ENCODE results near the gene IKZF4. TPM values are rescaled to one million over a fixed set of nuclear protein-coding genes. Genes with fewer than 3 reads are reported as not detected.
"Not testable (repeated sequence)": the region's sequence is repeated elsewhere in the genome, so short reads cannot be mapped to it uniquely, and the experiment has no call there.

IKZF4 gene
- polyA plus RNA-seq, 1 experiment: 3.9 TPM

DNA sequence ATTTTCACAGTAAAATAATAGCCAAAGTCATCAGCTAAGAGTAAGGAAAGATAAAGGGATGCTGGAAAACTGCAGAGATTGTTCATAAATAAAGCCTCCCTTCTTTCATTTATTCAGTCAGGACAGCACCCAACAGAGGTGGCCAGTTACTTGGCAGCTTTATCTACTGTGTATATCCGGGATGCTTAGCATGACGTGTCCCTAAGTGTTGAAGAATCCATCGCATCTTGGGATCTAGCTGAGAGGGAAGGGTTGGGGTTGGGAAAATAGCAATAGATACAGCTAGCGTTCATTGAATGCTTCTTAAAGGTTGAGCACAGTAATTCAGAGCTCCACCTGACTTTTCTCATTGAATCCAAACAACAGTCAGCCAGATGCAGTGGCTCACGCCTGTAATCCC lies 53.6 kb downstream of the IKZF4 start:
- no peak for DNase-seq (ENCODE audit: low read depth, low spot score)
- ChIA-PET CTCF (interaction anchor here (0.6 to 1.1 kb wide), 2 partner anchors 27 to 140 kb away, joined by 5 read pairs; no protein-coding TSS in a partner anchor), POLR2A (interaction anchor here (0.6 to 1.0 kb wide), 2 partner anchors 30 to 44 kb away, joined by 3 read pairs; partner anchors contain the start of genes PA2G4 and ZC3H10)
- H3K9me3 ChIP-seq (ENCODE audit: control insufficient read depth, insufficient read depth, low read length): no peaks in the 10 kb centered on the region
- TF ChIP-seq, protein P1, sequence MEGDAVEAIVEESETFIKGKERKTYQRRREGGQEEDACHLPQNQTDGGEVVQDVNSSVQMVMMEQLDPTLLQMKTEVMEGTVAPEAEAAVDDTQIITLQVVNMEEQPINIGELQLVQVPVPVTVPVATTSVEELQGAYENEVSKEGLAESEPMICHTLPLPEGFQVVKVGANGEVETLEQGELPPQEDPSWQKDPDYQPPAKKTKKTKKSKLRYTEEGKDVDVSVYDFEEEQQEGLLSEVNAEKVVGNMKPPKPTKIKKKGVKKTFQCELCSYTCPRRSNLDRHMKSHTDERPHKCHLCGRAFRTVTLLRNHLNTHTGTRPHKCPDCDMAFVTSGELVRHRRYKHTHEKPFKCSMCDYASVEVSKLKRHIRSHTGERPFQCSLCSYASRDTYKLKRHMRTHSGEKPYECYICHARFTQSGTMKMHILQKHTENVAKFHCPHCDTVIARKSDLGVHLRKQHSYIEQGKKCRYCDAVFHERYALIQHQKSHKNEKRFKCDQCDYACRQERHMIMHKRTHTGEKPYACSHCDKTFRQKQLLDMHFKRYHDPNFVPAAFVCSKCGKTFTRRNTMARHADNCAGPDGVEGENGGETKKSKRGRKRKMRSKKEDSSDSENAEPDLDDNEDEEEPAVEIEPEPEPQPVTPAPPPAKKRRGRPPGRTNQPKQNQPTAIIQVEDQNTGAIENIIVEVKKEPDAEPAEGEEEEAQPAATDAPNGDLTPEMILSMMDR (IDR thresholded peaks at IDR 0.05; ENCODE audit: low read depth, low read length): no peak
- H3K4me3 ChIP-seq (ENCODE audit: low read depth, low read length): no peak overlapping the region
- H3K27ac ChIP-seq (ENCODE audit: low read depth, low read length): no peak overlapping the region
- H3K27me3 ChIP-seq (ENCODE audit: control insufficient read depth, insufficient read depth, low read length): no peaks in the 10 kb centered on the region

DNA sequence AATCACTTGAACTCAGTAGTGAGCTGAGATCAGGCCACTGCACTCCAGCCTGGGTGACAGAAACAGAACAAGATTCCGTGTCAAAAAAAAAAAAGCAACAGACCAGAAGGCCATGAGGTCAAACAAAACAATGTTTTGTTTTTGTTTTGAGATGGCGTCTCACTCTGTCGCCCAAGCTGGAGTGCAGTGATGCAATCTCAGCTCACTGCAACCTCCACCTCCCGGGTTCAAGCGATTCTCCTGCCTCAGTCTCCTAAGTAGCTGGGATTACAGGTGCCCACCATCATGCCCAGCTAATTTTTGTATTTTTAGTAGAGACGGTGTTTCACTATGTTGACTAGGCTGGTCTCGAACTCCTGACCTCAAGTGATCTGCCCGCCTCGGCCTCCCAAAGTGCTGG lies 57.1 kb downstream of the IKZF4 start:
- H3K9me3 ChIP-seq (ENCODE audit: control insufficient read depth, insufficient read depth, low read length); DNase-seq (ENCODE audit: low read depth, low spot score); POLR2A ChIA-PET; H3K27ac ChIP-seq (ENCODE audit: low read depth, low read length); H3K4me3 ChIP-seq (ENCODE audit: low read depth, low read length): not testable (repeated sequence)
- H3K27me3 ChIP-seq (ENCODE audit: control insufficient read depth, insufficient read depth, low read length): peaks cover 27% of the 10 kb centered on the region
- CTCF ChIA-PET: interaction anchor here (0.6 to 1.5 kb wide), 3 partner anchors 8 to 81 kb away, joined by 3 read pairs; partner anchors contain the start of gene SUOX

DNA sequence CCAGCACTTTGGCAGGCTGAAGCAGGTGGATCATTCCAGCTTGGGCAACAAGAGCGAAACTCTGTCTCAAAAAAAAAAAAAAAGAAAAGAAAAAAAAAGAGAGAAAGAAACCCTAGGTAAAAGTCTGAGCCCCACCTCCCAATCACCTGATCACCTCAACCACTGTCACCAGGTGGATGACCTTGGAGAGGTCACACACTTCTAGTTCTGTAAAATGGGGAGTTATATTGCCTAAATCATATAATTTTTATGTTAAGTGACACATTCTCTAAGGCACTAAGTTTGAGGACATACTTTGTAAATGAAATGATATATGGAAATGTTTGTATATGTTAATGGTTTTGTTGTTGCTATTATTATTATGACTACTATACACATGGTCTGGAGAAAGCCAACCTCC lies 57.6 kb downstream of the IKZF4 start:
- POLR2A ChIA-PET: interaction anchor here (3.6 kb wide), 1 partner anchor 26 kb away, joined by 19 read pairs; the partner anchor contains the start of gene PA2G4
- CTCF ChIA-PET: interaction anchor here (0.6 to 1.5 kb wide), 3 partner anchors 80 to 340 kb away, joined by 3 read pairs; partner anchors contain the start of gene SUOX
- TF ChIP-seq, protein P1 (IDR thresholded peaks at IDR 0.05; ENCODE audit: low read depth, low read length): no peak

DNA sequence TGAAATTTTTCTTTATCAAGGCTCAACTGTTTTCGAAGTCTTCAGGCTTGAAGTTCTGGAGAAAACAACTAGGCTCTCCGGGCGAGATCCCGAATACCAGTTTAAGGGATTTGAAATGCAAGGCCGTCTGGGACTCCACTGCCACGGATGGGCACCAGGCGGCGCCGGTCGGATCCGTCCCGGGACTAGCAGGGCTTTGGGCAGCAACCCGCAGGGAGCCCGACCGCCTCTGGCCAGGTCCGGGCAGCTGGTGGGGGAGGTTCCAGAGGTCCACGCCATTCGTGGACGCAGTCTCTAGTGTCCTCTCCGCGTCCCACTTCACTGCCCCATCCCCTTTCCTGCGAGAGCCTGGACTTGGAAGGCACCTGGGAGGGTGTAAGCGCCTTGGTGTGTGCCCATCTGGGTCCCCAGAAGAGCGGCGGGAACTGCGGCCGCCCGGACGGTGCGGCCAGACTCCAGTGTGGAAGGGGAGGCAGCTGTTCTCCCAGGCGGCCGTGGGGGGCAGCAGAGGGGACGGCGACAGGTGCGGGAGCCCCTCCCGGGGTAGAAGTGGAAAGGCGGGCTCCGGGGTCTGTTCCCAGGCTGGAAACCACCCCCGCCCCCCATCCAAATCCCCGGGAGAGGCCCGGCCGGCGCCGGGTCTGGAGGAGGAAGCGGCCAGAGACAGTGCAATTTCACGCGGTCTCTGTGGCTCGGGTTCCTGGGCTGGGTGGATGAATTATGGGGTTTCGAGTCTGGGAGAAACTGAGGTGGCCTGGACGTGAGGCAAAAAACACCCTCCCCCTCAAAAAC lies 58.3 kb downstream of the IKZF4 start:
- CTCF ChIA-PET: interaction anchor here (0.9 to 2.2 kb wide), 8 partner anchors 11 to 341 kb away, joined by 3 to 7 read pairs (median 4); partner anchors contain the start of gene SUOX
- H3K4me3 ChIP-seq (ENCODE audit: low read depth, low read length): peak overlapping the region; percentile 69
- POLR2A ChIA-PET: interaction anchor here (0.5 to 3.6 kb wide), 2 partner anchors 25 to 566 kb away, joined by 3 to 19 read pairs; partner anchors contain the start of gene PA2G4
- TF ChIP-seq, protein P1 (IDR thresholded peaks at IDR 0.05; ENCODE audit: low read depth, low read length): peak; percentile 80
- DNase-seq (ENCODE audit: low read depth, low spot score): peak; percentile 44
- H3K27me3 ChIP-seq (ENCODE audit: control insufficient read depth, insufficient read depth, low read length): peaks cover 37% of the 10 kb centered on the region
- H3K9me3 ChIP-seq (ENCODE audit: control insufficient read depth, insufficient read depth, low read length): no peaks in the 10 kb centered on the region; the same call in 1 of the 2 replicates
- no peak overlapping the region for H3K27ac ChIP-seq (ENCODE audit: low read depth, low read length)

More for the DNA sequence above, 57.6 kb downstream of the IKZF4 start:
- Histone ChIP-seq H3K27ac (ENCODE audit: low read depth, low read length) (no peak overlapping the region), H3K9me3 (ENCODE audit: control insufficient read depth, insufficient read depth, low read length) (no peaks in the 10 kb centered on the region; the same call in 1 of the 2 replicates), H3K4me3 (ENCODE audit: low read depth, low read length) (no peak overlapping the region), H3K27me3 (ENCODE audit: control insufficient read depth, insufficient read depth, low read length) (peaks cover 31% of the 10 kb centered on the region)
- no peak for DNase-seq (ENCODE audit: low read depth, low spot score)

DNA sequence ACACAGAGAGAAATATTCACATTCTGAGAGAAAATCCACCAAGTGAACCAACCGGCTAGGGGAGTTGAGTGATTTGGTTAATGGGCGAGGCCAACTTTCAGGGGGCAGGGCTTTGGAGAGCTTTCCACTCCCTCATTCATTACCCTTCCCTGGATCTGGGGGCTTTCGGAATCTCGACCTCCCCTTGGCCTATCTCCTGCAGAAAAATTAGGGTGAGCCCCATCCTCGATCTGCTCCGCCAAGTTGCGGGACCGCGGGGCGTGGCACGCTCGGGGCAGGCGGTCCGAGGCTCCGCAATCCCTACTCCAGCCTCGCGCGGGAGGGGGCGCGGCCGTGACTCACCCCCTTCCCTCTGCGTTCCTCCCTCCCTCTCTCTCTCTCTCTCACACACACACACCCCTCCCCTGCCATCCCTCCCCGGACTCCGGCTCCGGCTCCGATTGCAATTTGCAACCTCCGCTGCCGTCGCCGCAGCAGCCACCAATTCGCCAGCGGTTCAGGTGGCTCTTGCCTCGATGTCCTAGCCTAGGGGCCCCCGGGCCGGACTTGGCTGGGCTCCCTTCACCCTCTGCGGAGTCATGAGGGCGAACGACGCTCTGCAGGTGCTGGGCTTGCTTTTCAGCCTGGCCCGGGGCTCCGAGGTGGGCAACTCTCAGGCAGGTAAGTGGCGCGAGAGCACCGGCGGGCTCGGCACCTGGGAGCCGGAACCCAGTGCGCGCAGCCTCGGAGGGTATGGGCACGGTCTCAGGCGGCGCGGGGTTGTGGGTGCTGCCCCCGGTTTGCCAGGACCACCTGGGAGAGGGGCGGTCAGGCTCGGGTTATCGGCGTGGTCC lies 59.1 kb downstream of the IKZF4 start, which contains the start of gene ERBB3:
Gene ERBB3 (plus strand): TSS at position 443 of the 833 bp plus-strand sequence. CDS start 136 bp downstream, at position 579.
- TF ChIP-seq, protein P1 (IDR thresholded peaks at IDR 0.05; ENCODE audit: low read depth, low read length): no peak
- no peak within 1 kb of the TSS for H3K27ac ChIP-seq (ENCODE audit: low read depth, low read length)
- no peaks in the 10 kb centered on the region; the same call in 1 of the 2 replicates for H3K9me3 ChIP-seq (ENCODE audit: control insufficient read depth, insufficient read depth, low read length)
- POLR2A ChIA-PET: interaction anchor here (3.6 kb wide), 1 partner anchor 25 kb away, joined by 19 read pairs; the partner anchor contains the start of gene PA2G4
- H3K27me3 ChIP-seq (ENCODE audit: control insufficient read depth, insufficient read depth, low read length): peaks cover 37% of the 10 kb centered on the region
- DNase-seq (ENCODE audit: low read depth, low spot score): peak; percentile 42
- CTCF ChIA-PET: interaction anchor here (0.6 to 2.2 kb wide), 8 partner anchors 10 to 342 kb away, joined by 3 to 7 read pairs (median 4); no protein-coding TSS in a partner anchor
- H3K4me3 ChIP-seq (ENCODE audit: low read depth, low read length): peak within 1 kb of the TSS; percentile 69
